Erythroblast (primary cell): ENCODE data around the gene MACROH2A2.
"Not testable (repeated sequence)": the region's sequence is repeated elsewhere in the genome, so short reads cannot be mapped to it uniquely, and the experiment has no call there.

Experiments
- DNase-seq, 2 experiments: peaks; one replicate each; lab custom pipeline; 2025; lab: John Stamatoyannopoulos, UW
- GATA1 ChIP-seq: IDR thresholded peaks from 2 replicates; pipeline ENCODE4 v1.6.1; 2011; ENCODE audit warnings: low read depth, mild to moderate bottlenecking, control low read depth, low read length, moderate library complexity
- POLR2A ChIP-seq: IDR thresholded peaks from 2 replicates; pipeline ENCODE4 v1.6.1; 2011; ENCODE audit warnings: mild to moderate bottlenecking, low read length

MACROH2A2 gene

DNA sequence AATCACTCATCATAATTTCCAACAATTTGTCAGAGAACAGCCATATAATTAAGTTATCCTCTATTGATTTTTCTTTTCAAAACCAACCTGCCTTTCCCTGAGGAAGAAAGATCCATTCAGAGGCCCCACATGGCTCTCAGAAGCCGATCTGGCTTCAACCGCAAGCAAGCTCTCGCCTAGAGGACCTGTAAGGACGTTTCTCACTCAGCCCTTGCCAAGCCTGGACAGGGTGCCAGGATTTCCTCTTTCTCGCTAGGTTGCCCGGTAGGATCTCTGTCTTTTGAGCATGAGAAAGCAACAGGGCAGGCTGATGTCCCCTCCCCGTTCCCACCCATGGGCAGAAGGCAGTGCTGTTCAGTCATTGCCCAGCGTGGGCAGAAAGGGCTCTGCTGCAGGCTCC lies 67.0 kb downstream of the MACROH2A2 start:
- TF ChIP-seq GATA1 (no peak), POLR2A (no peak)
- DNase-seq: no peak

DNA sequence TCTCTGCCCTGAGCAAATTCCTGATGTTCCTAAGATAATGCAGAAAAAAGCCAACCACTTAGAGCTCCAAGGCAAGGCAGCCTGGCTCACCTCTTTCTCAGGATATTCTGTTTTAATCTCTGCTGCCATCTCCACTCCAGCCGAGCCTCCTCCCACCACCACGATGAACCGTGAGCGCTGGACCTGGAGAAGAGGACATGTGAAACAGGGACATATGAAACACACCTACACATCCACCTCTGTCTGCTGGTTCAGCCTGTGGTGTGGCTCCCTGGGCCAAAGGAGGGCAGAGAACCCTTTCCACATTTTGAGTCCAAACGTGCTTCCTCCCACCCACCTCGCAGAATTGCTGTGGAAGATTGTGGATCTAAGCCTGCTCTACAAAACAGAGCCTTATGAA lies 67.8 kb downstream of the MACROH2A2 start:
- TF ChIP-seq POLR2A (no peak), GATA1 (no peak)

GRCh38 chr10:70121281-70121949 lies 68.8 kb downstream of the MACROH2A2 start:
- TF ChIP-seq POLR2A (no peak), GATA1 (no peak)
- DNase-seq: no peak

More for the DNA sequence above, 67.8 kb downstream of the MACROH2A2 start:
- DNase-seq: no peak

DNA sequence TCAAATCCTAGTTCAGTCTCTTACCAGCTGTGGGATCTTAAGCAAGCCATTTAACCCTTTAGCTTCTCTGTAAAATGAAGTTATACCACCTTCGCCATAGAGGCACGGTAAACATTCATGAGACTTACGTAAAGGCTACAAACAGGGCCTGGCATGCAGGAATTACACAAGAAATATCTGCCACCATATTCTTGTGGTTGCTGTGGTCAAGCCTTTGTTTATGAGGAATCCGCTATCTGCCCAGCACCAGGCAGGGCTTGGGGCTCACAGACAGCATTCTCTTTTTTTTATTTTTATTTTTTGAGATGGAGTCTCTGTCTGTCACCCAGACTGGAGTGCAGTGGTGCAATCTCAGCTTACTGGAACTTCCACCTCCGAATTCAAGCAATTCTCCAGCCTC lies 70.1 kb downstream of the MACROH2A2 start:
- peak in 1 of 2 experiments; percentile 15 for DNase-seq

GRCh38 chr10:70123166-70123565 lies 70.5 kb downstream of the MACROH2A2 start:
- DNase-seq: not testable (repeated sequence)

More for the DNA sequence above, 70.1 kb downstream of the MACROH2A2 start:
- no peak for TF ChIP-seq GATA1
- no peak for TF ChIP-seq POLR2A

DNA sequence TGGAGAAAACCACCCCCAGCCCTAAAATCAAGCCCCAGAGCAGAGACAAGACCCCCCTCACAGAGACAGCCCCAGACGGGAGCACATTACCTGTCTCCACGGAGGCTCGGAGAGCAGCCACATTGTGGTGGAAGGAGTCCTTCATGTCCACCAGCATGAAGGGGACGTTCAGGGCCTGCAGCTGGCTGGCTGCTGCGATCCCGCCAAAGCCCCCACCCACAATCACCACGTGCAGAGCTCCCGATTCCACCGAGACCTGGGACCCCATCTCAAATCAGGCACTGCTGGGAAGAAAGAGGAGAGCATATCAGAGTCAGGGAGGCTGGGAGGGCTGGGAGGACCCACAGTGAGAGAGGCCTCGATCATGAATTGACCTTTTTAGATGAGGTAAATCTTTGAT lies 71.2 kb downstream of the MACROH2A2 start:
- no peak for TF ChIP-seq GATA1
- no peak for TF ChIP-seq POLR2A
- no peak for DNase-seq

DNA sequence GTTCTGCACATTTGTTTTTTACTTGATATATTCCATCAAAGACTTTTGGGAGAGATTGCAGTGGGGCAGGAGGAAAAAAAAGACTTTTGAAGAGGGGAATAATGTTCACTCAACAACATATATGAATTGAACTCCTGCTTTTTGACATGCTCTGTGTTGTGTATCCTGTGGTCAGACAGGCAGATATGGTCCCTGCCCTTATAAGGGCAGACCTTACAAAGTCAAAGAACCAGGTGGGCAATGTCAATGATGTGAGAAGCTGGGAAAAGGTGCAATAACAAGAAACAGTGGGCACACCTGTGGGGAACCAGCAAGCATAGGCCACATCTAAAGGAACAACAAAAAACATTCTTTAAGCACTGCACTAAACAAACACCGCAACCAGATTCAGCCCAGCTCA lies 71.8 kb downstream of the MACROH2A2 start:
- DNase-seq: no peak
- TF ChIP-seq POLR2A (no peak), GATA1 (no peak)

DNA sequence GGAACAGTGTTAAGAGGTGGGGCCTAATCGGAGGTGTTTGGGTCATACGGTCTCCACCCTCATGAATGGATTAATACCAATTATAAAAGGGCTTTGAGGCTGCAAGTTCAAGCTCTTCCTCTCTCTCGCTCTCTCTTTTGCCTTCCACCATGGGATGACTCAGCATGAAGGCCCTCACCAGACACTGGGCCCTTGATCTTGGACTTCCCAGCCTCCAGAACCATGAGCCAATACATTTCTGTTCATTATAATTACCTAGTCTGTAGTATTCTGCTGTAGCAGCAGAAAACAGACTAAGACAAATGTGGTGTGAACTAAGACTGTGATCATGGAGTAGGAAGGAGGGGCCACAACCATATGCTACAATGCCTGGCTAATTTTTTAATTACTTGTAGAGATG lies 72.3 kb downstream of the MACROH2A2 start:
- TF ChIP-seq POLR2A: no peak
- no peak for TF ChIP-seq GATA1
- DNase-seq: no peak

DNA sequence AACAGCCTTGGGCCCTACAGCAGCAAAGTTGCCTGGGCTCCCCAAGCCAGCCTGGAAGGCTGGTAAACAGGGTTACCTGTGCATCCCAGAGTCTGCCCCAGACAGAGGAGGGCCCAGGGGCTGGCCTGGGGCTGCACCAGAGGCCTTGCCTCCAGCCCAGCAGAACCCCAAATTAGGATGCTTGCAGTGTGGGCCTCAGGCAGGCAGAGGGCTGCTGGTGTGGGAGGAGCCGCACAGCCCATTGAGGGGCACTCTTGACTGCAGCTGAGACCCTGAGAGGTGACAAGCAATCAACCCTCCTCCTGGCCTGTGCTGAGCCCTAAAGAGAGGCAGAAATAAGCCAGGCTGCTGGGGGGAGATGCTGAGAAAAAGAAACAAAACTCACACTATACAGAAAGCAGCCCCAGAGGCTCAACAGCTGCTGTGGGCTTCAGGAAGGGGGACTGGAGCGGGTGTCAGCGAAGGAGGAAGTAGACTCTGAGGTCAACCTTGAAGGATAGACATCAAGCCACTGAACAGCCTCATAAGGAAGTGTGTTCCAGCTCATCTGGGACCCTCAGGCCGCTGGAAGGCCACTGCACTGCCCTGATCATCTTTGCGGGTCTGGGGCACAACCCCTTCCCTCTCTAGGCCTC lies 73.4 kb downstream of the MACROH2A2 start:
- DNase-seq: no peak
- TF ChIP-seq POLR2A (no peak), GATA1 (no peak)

DNA sequence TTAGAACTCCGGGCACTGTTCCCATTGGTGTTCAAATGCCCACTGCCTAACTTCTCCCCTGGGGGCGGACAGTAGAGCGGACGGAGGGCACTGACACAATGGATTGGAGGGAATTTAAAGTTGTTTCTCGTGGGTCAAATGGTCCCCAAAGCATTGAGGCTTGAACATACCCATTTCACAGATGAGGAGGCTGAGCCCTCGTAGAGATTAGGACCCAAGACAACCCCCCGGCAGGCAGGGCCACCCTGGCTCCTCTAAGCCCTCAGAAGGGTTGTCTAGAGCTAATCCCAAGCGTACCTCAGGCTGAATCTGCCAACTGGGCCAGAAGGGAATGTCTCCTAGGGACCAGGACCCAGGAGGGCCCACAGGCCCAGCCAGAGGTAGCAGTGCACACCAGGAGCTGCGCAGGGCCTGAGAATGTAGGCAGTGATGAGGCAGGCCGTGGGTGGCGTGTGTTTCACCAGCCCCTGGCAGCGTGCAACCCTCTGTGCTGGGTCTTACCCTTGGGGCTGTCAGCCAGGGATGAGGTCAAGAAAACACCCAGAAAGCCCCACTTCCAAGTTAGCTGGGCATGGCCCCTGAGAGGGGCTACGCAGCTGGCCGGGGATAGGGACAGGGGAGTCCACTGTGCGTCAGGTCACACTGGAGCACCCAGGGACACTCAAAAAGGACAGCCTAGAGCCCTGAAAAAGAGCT lies 74.2 kb downstream of the MACROH2A2 start:
- TF ChIP-seq POLR2A (no peak), GATA1 (no peak)
- no peak for DNase-seq

DNA sequence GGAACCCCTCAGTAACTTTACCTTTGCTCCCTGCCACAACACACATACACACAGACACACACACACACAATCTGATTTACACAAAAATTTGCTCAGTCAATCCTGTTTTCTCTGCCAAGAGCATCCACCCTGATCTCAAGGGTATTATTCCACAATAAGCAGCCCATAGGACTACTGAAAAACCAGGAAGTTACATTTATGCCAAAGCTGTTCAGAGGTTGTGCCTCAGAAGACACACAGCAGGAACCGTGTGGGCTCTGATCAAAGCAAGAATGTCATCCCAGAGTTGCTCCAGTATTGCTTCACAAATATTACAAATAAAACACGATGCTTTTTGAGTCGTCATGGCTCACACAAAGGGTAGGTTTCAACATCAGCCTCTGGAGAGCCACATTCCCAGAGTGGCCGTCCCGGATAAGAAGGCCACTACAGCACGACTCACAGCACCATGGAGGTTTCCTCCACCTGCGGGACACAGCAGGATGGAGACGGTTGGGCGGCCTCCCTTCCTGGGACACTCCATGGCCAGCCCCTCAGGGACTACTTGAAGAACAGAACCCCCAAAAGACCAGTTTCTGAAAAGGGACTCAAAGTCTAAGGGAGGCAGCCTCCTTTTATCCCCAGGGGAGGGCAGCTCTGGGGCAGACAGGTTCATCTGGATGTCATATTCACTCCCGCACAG lies 78.4 kb downstream of the MACROH2A2 start:
- no peak for DNase-seq
- no peak for TF ChIP-seq POLR2A
- no peak for TF ChIP-seq GATA1

DNA sequence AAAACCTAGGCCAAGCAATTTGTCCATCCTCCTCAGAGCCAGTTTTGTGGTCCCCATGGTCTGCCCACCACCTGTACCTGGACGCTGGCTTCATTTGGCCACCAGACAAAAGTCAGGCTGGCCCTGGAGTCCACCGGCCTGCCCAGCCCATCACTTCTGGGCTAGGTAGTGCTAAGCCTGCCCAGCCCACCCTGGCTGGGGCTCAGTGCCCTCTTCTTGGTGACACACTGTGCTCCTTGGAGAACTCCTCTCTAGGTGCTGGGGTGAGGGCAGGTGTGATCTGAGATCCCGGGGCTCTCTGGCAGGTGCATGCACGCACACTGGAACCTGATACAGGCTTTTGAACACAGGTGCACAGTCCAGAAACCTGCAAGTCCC lies 78.9 kb downstream of the MACROH2A2 start:
- TF ChIP-seq GATA1 (no peak), POLR2A (no peak)
- DNase-seq: no peak

- no peak for TF ChIP-seq POLR2A
- peak; percentile 79 to 83 for DNase-seq
Observed at GRCh38 chr10:70132098-70133029, 79.7 kb downstream of the MACROH2A2 start, which contains the start of gene AIFM2. AIFM2 (minus strand) TSS chr10:70132825; CDS start chr10:70124084, 8,741 bp downstream.
